ENCODE results near the gene PLA2G4A. TPM values are rescaled to one million over a fixed set of nuclear protein-coding genes. Genes with fewer than 3 reads are reported as not detected.

Gene PLA2G4A
- total RNA-seq, 2 experiments from 2014 or later, result 0.11 TPM; not detected in 1

DNA sequence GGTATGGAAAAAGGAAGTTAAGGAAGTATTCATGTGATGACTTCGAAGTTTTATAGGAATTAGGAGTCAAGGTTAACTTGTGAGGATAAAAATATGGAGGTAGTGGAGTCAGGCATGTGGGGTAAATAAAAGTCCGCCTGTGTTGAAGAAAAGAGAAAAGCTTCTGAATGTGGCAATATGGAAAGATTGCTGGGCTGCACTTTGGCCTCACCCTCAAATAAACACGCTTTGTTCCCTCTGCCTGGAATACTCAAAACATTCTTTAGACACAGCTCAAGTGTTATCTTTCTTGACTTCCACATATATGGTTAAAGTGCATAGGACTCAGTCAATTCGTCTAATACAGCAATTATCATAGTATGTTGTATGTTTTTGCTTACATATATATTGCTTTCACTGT lies 137.7 kb downstream of the PLA2G4A start:
- Mint-ChIP-seq H3K27me3 (no peaks in the 10 kb centered on the region), H3K4me1 (ENCODE audit: low read depth) (no peaks in the 10 kb centered on the region), H3K9me3 (no peaks in the 10 kb centered on the region), H3K27ac (no peak overlapping the region), H3K36me3 (ENCODE audit: low read depth) (no peaks in the 10 kb centered on the region), H3K4me3 (no peak overlapping the region)
- ChIA-PET POLR2A (no interaction called here), CTCF (no interaction called here)
- ATAC-seq, result no peak
- intact Hi-C loops (cut with micrococcal nuclease), result no loop called here
- TF ChIP-seq CTCF (IDR thresholded peaks at IDR 0.05), result no peak
- DNase-seq, result no peak

- ChIA-PET CTCF (no interaction called here), POLR2A (no interaction called here)
- DNase-seq, result no peak
- Mint-ChIP-seq H3K9me3 (no peaks in the 10 kb centered on the region), H3K27ac (no peak overlapping the region), H3K4me1 (ENCODE audit: low read depth) (no peaks in the 10 kb centered on the region), H3K36me3 (ENCODE audit: low read depth) (no peaks in the 10 kb centered on the region), H3K4me3 (no peak overlapping the region), H3K27me3 (no peaks in the 10 kb centered on the region)
- TF ChIP-seq CTCF (IDR thresholded peaks at IDR 0.05), result no peak
- intact Hi-C loops (cut with micrococcal nuclease), result no loop called here
- ATAC-seq, result no peak
Observed at GRCh38 chr1:186967656-186968394, 139.1 kb downstream of the PLA2G4A start.

DNA sequence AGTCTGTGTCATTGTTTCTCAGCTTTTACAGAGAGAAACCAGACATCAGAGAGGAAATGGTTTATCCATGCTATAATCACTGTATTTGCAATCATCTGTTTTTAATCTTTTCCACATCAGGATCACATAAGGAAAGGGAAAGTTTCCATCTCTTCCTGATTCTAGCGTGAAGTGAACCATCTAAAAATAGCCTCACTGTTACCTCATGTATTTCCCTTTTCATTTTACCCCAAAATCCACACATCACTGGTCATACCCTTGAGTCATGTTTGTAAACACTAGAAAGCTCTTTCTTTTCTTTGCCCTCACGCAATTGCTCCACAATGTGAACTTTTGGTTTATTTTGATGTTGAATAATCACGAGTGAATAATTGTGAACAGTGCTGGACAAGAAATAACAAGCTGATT lies 146.0 kb downstream of the PLA2G4A start:
- Mint-ChIP-seq H3K9me3 (no peaks in the 10 kb centered on the region), H3K4me1 (ENCODE audit: low read depth) (no peaks in the 10 kb centered on the region), H3K27me3 (no peaks in the 10 kb centered on the region), H3K36me3 (ENCODE audit: low read depth) (no peaks in the 10 kb centered on the region), H3K27ac (no peak overlapping the region), H3K4me3 (no peak overlapping the region)
- DNase-seq (no peak), ATAC-seq (no peak)
- intact Hi-C loops (cut with micrococcal nuclease), result no loop called here
- ChIA-PET CTCF (interaction anchor here (1.3 kb wide), 1 partner anchor 11 kb away, joined by 5 read pairs; no protein-coding TSS in a partner anchor), POLR2A (no interaction called here)
- TF ChIP-seq CTCF (IDR thresholded peaks at IDR 0.05), result no peak

DNA sequence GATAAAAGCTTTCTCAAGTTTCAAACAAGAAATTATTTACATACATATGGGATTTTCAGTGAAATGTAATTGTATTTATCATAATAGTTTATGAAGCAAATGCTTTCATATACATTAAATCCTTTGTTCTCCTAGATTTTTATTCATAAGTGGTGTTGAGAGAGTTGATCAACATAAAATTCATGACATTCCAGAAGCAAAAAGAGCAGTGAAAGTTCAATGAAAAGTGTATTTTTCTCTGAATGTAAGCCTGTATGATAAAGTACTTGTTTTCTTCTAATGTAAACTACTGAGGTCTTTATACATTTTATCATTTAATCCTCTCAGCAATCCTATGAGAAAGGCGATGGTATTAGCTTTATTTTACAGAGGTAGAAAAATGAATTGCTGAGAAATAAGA lies 146.5 kb downstream of the PLA2G4A start:
- no peak for TF ChIP-seq CTCF (IDR thresholded peaks at IDR 0.05)
- ChIA-PET CTCF (interaction anchor here (1.3 kb wide), 1 partner anchor 11 kb away, joined by 5 read pairs; no protein-coding TSS in a partner anchor), POLR2A (no interaction called here)
- intact Hi-C loops (cut with micrococcal nuclease), result no loop called here
- Mint-ChIP-seq H3K4me3 (no peak overlapping the region), H3K36me3 (ENCODE audit: low read depth) (no peaks in the 10 kb centered on the region), H3K27ac (no peak overlapping the region), H3K9me3 (no peaks in the 10 kb centered on the region), H3K27me3 (no peaks in the 10 kb centered on the region), H3K4me1 (ENCODE audit: low read depth) (no peaks in the 10 kb centered on the region)
- ATAC-seq (no peak), DNase-seq (no peak)

GRCh38 chr1:186976700-186977099 lies 148.0 kb downstream of the PLA2G4A start:
- intact Hi-C loops (cut with micrococcal nuclease), result no loop called here
- POLR2A ChIA-PET, result no interaction called here
- TF ChIP-seq CTCF (IDR thresholded peaks at IDR 0.05), result no peak
- Mint-ChIP-seq H3K4me1 (ENCODE audit: low read depth) (no peaks in the 10 kb centered on the region), H3K27me3 (no peaks in the 10 kb centered on the region), H3K27ac (no peak overlapping the region), H3K4me3 (no peak overlapping the region), H3K9me3 (no peaks in the 10 kb centered on the region), H3K36me3 (ENCODE audit: low read depth) (no peaks in the 10 kb centered on the region)
- ATAC-seq, result no peak
- DNase-seq, result no peak
- CTCF ChIA-PET, result interaction anchor here (1.2 kb wide), 1 partner anchor 10 kb away, joined by 3 read pairs; no protein-coding TSS in a partner anchor

Measured in activated CD8-positive, alpha-beta T cell treated with anti-CD3 and anti-CD28 coated beads for 36 hours (primary cell).